NT2/D1 (cell line): ENCODE measurements around the gene TBC1D10A.

Source experiments
- SUZ12 ChIP-seq: IDR thresholded peaks from 2 replicates; pipeline ENCODE4 v1.6.1; 2011; ENCODE audit not compliant: insufficient read length, insufficient read depth; ENCODE audit errors: extremely low read depth
- YY1 ChIP-seq: IDR thresholded peaks from 2 replicates; pipeline ENCODE4 v1.6.1; 2011; ENCODE audit not compliant: insufficient read length, insufficient read depth

GRCh38 chr22:30280505-30280904, 46.2 kb downstream of the TBC1D10A start:
- no peak for TF ChIP-seq YY1
- no peak for TF ChIP-seq SUZ12
